Naive B cell (primary cell): Measurements from ENCODE around the gene TEX264. TPM values are rescaled to one million over a fixed set of nuclear protein-coding genes. Genes with fewer than 3 reads are reported as not detected.

Source experiments
- ATAC-seq, 2 donors: fragments of 150-1000 bp; cut with Tn5 transposase; 2 replicates each; pipeline ENCODE4 v1.10.0; 2021; ENCODE audit warnings: low read depth in 2 of 2, mild to moderate bottlenecking in 2 of 2, moderate library complexity in 2 of 2
- DNase-seq: peaks from one replicate; pipeline ENCODE4 v3.0.0; 2022
- H3K27ac Mint-ChIP-seq, 6 donors: one replicate each; pipeline ENCODE4 v1.8.0; 2020 to 2022; ENCODE audit warnings: mild to moderate bottlenecking in 6 of 6, mixed read lengths in 6 of 6, moderate library complexity in 5 of 6, inconsistent platforms in 2 of 6
- H3K27me3 Mint-ChIP-seq, 3 donors: one replicate each; pipeline ENCODE4 v1.8.0; 2021 to 2022; ENCODE audit warnings: mixed read lengths in 3 of 3, mild to moderate bottlenecking in 1 of 3
- H3K36me3 Mint-ChIP-seq, 2 donors: one replicate each; pipeline ENCODE4 v1.8.0; 2020 to 2022; ENCODE audit warnings: mixed read lengths in 2 of 2, inconsistent platforms in 1 of 2, mild to moderate bottlenecking in 1 of 2
- H3K4me1 Mint-ChIP-seq, 3 donors: one replicate each; pipeline ENCODE4 v1.8.0; 2020 to 2022; ENCODE audit warnings: mixed read lengths in 3 of 3, inconsistent platforms in 1 of 3, mild to moderate bottlenecking in 1 of 3, moderate library complexity in 1 of 3
- H3K4me3 Mint-ChIP-seq, 8 donors: one replicate each; pipeline ENCODE4 v1.8.0; 2020 to 2022; ENCODE audit warnings: mild to moderate bottlenecking in 8 of 8, mixed read lengths in 8 of 8, moderate library complexity in 8 of 8, inconsistent platforms in 2 of 8
- H3K9me3 Mint-ChIP-seq, 7 donors: one replicate each; pipeline ENCODE4 v1.8.0; 2020 to 2022; ENCODE audit warnings: mixed read lengths in 7 of 7, mild to moderate bottlenecking in 5 of 7, inconsistent platforms in 2 of 7, moderate library complexity in 1 of 7
- polyA plus RNA-seq, 6 donors: library from polyadenylated mRNA; unstranded; fragments of 300-500 nt; fragmentation: Illumina TruSeq; gene quantifications; one replicate each; pipeline ENCODE4 v1.2.3, GENCODE V29; 2021; ENCODE audit warnings: low read depth in 6 of 6

TEX264 gene
- polyA plus RNA-seq, 6 donors from 2014 or later = 69.7 to 101 (median 87.2) TPM

DNA sequence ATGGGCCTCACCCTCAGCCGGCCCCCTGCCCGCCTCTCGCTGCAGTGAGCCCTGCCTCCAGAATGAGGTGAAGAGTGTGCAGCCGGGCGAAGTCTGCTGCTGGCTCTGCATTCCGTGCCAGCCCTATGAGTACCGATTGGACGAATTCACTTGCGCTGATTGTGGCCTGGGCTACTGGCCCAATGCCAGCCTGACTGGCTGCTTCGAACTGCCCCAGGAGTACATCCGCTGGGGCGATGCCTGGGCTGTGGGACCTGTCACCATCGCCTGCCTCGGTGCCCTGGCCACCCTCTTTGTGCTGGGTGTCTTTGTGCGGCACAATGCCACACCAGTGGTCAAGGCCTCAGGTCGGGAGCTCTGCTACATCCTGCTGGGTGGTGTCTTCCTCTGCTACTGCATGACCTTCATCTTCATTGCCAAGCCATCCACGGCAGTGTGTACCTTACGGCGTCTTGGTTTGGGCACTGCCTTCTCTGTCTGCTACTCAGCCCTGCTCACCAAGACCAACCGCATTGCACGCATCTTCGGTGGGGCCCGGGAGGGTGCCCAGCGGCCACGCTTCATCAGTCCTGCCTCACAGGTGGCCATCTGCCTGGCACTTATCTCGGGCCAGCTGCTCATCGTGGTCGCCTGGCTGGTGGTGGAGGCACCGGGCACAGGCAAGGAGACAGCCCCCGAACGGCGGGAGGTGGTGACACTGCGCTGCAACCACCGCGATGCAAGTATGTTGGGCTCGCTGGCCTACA lies 44.4 kb downstream of the TEX264 start:
- DNase-seq (no peak), ATAC-seq (no peak)
- Mint-ChIP-seq H3K4me3 (no peak overlapping the region), H3K9me3 (no peaks in the 10 kb centered on the region), H3K27ac (peak overlapping the region in 1 of 6 donors; percentile 61), H3K27me3 (no peaks in the 10 kb centered on the region), H3K36me3 (no peaks in the 10 kb centered on the region), H3K4me1 (peaks cover 4 to 16% (median 12%) of the 10 kb centered on the region in 3 donors)

- no peaks in the 10 kb centered on the region for H3K9me3 Mint-ChIP-seq
- H3K27me3 Mint-ChIP-seq = no peaks in the 10 kb centered on the region
- DNase-seq (no peak), ATAC-seq (no peak)
- H3K4me3 Mint-ChIP-seq = no peak overlapping the region
- H3K36me3 Mint-ChIP-seq = no peaks in the 10 kb centered on the region
- H3K4me1 Mint-ChIP-seq = peaks cover 8 to 16% (median 14%) of the 10 kb centered on the region in 3 donors
- H3K27ac Mint-ChIP-seq = no peak overlapping the region
Observed at GRCh38 chr3:51715977-51716294, 44.9 kb downstream of the TEX264 start.

- Mint-ChIP-seq H3K4me1 (peaks cover 14 to 23% (median 23%) of the 10 kb centered on the region in 3 donors), H3K27ac (no peak overlapping the region), H3K4me3 (no peak overlapping the region), H3K27me3 (no peaks in the 10 kb centered on the region), H3K9me3 (no peaks in the 10 kb centered on the region), H3K36me3 (no peaks in the 10 kb centered on the region)
- ATAC-seq (no peak), DNase-seq (no peak)
Observed at GRCh38 chr3:51716805-51717204, 45.8 kb downstream of the TEX264 start.

DNA sequence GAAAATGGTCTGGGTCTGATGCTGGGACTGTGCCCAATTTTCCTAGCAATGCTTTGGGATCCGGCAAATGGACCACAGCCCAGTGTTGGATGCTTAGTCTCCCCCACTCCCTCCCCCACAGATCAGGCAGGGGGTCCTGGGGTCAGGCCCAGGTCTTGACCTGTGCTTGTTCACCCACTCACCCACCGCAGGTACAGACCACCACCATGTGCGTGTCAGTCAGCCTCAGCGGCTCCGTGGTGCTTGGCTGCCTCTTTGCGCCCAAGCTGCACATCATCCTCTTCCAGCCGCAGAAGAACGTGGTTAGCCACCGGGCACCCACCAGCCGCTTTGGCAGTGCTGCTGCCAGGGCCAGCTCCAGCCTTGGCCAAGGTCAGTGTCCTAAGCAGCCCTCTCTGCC lies 46.4 kb downstream of the TEX264 start:
- no peak for ATAC-seq
- peaks cover 14 to 29% (median 23%) of the 10 kb centered on the region in 3 donors for H3K4me1 Mint-ChIP-seq

GRCh38 chr3:51717947-51718346 lies 46.9 kb downstream of the TEX264 start:
- H3K4me1 Mint-ChIP-seq = peaks cover 14 to 30% (median 23%) of the 10 kb centered on the region in 3 donors
- H3K4me3 Mint-ChIP-seq = no peak overlapping the region
- H3K36me3 Mint-ChIP-seq = no peaks in the 10 kb centered on the region
- DNase-seq (no peak), ATAC-seq (no peak)
- H3K27me3 Mint-ChIP-seq = no peaks in the 10 kb centered on the region
- peaks cover 0 to 2% (median 0%) of the 10 kb centered on the region in 7 donors for H3K9me3 Mint-ChIP-seq
- no peak overlapping the region for H3K27ac Mint-ChIP-seq

More for the DNA sequence above, 46.4 kb downstream of the TEX264 start:
- no peak overlapping the region for H3K4me3 Mint-ChIP-seq
- no peak overlapping the region for H3K27ac Mint-ChIP-seq
- DNase-seq = no peak
- H3K36me3 Mint-ChIP-seq = no peaks in the 10 kb centered on the region
- no peaks in the 10 kb centered on the region for H3K27me3 Mint-ChIP-seq
- H3K9me3 Mint-ChIP-seq = peaks cover 0 to 2% (median 0%) of the 10 kb centered on the region in 7 donors

DNA sequence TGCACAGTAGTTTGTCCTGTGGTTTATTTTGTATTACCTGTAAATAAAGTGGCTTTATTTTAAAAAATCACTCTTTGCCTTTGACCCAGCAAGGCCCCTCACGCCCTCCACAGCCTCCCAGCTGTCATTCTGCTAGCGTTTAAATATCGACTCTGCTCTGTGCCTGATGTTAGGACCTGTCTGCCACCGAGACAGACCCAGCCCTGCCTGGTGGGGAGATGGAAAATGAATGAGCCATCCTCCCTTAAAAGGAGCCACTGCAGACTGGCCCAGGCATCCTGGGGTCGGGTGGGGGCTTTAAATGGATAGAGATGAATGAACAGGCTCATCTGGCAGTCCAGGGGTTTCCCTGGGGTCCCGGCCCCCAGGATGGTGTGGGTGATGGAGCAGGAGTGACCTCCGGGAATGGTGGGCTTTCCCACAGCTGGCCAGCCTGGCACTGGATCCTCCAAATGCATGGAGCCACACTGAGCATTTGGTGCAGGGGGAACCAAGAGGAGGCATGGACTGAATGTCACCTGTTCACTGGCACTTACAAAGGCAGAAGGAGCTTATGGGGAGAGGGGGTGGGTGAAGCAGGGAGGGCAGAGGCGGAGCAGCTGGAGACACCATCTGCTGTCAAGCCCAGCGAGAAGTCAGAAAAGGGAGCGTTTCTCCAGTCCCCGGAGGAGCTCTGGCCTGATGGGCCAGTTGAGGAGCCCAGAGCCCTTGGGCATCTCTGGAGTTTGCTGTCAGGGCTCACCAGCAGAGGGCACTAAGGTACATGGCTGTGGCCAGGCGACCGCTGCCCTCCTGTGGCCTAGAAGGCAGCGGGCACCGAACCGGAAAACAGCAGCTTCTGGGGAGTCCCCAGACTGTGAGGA lies 47.7 kb downstream of the TEX264 start:
- no peak overlapping the region for H3K4me3 Mint-ChIP-seq

GRCh38 chr3:51719410-51720025 lies 48.5 kb downstream of the TEX264 start:
- Mint-ChIP-seq H3K36me3 (no peaks in the 10 kb centered on the region), H3K9me3 (peaks cover 0 to 2% (median 0%) of the 10 kb centered on the region in 7 donors), H3K4me1 (peaks cover 14 to 30% (median 23%) of the 10 kb centered on the region in 3 donors), H3K27ac (peak overlapping the region in 4 of 6 donors; percentile 42 to 85 (median 78)), H3K27me3 (no peaks in the 10 kb centered on the region), H3K4me3 (no peak overlapping the region)
- no peak for DNase-seq
- ATAC-seq = no peak

More for the DNA sequence above, 47.7 kb downstream of the TEX264 start:
- DNase-seq (no peak), ATAC-seq (peak in 1 of 2 donors; percentile 33)
- Mint-ChIP-seq H3K4me1 (peaks cover 14 to 30% (median 23%) of the 10 kb centered on the region in 3 donors), H3K9me3 (peaks cover 0 to 2% (median 0%) of the 10 kb centered on the region in 7 donors), H3K27ac (peak overlapping the region in 2 of 6 donors; percentile 42 to 66), H3K36me3 (no peaks in the 10 kb centered on the region), H3K27me3 (no peaks in the 10 kb centered on the region)

DNA sequence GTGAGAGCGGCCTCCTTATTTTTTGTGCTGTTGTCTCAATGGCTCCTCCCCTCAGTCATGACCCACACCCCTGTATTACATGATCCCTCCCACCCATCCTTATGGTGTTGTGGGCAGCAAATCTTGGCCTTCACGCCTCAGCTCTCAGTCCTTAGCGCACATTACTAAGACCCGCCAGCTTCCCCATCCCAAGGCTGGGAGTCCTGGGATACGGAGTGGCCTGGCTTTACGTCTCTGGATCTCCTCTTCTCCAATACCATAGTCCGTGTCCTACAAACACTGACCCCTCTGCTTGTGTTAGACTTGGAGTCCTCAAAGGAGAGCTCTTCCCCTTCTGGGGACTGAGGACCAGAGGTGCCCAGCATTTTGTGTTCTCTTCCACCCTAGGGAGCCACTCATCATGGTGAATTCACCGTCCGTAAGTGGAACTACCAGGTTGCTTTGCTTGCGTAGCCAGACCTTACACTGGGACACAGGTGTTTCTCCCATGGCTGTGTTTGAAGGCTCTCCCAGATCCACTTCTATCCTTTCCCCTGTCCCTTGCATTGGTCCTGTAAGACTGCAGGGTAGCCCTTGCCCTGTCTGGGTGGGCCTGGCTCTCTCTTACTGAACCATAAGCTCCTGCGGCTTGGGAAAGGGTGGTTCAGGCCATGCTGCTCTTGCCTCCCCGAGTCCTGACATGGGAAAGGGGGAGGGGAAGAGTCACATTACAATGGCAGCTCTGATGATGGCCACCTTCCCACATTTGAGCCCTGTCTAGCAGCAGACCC lies 49.4 kb downstream of the TEX264 start:
- peaks cover 14 to 30% (median 23%) of the 10 kb centered on the region in 3 donors for H3K4me1 Mint-ChIP-seq
- DNase-seq (no peak), ATAC-seq (no peak)
- no peaks in the 10 kb centered on the region for H3K27me3 Mint-ChIP-seq
- no peak overlapping the region for H3K4me3 Mint-ChIP-seq
- H3K36me3 Mint-ChIP-seq = no peaks in the 10 kb centered on the region
- peak overlapping the region in 2 of 6 donors; percentile 33 to 61 for H3K27ac Mint-ChIP-seq
- peaks cover 0 to 2% (median 0%) of the 10 kb centered on the region in 7 donors for H3K9me3 Mint-ChIP-seq

DNA sequence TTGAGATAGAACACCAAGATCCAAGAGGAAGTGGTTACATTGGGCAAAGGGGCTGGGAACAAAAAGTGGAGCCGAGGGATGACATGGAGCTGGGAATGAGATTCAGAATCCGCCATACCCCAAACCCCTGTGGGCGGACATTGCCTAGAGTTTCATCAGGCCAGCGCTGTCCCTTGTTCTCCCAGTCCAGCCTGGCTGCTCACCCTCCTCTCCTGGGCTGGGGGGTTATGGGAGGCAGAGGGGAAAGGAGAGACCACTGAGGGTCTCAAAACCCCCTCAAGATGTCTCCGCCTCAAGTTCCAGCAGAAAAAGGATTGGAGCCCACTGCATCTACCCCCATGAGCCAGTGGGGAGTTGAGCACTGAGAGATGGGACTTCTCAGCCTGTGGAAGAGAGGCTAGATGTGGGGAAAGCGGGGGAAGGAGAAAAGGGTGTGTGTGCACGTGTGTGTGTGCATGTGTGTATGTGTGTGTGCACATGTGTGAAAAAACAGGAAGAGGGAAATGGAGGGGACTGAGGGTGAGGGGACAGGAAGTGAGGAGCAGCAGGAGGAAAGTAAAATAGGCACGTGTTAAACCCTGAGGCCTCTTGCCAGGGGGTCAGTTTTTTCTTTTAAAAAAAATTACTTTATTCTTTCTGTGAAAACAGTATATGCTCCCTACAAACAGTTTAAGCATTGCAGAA lies 50.2 kb downstream of the TEX264 start:
- peak overlapping the region in 4 of 6 donors; percentile 33 to 95 (median 58) for H3K27ac Mint-ChIP-seq
- H3K36me3 Mint-ChIP-seq = no peaks in the 10 kb centered on the region
- peaks cover 14 to 30% (median 16%) of the 10 kb centered on the region in 3 donors for H3K4me1 Mint-ChIP-seq
- DNase-seq = no peak
- peaks cover 0 to 2% (median 0%) of the 10 kb centered on the region in 7 donors for H3K9me3 Mint-ChIP-seq
- no peaks in the 10 kb centered on the region for H3K27me3 Mint-ChIP-seq
- no peak for ATAC-seq
- no peak overlapping the region for H3K4me3 Mint-ChIP-seq

DNA sequence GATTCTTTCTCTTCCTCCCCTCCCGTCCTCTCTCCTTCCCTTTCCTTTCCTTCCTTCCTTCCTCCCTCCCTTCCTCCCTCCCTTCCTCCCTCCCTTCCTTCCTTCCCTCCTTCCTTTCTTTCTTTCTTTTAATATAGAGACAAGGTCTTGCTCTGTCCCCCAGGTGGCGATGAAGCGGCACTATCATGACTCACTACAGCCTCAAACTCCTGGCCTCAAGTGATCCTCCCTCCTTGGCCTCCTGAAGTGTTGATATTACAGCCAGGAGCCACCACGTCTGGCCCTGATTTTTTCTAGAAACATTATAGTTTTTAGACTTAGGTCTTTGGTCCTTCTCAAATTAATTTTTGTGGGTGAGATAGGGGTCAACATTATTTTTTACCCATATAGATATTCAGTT lies 51.3 kb downstream of the TEX264 start:
- ATAC-seq = no peak
- Mint-ChIP-seq H3K27me3 (no peaks in the 10 kb centered on the region), H3K36me3 (no peaks in the 10 kb centered on the region), H3K9me3 (peaks cover 0 to 2% (median 0%) of the 10 kb centered on the region in 7 donors), H3K4me3 (peak overlapping the region in 1 of 8 donors; percentile 47), H3K4me1 (peaks cover 14 to 30% (median 15%) of the 10 kb centered on the region in 3 donors), H3K27ac (peak overlapping the region in 1 of 6 donors; percentile 76)
- DNase-seq = no peak

DNA sequence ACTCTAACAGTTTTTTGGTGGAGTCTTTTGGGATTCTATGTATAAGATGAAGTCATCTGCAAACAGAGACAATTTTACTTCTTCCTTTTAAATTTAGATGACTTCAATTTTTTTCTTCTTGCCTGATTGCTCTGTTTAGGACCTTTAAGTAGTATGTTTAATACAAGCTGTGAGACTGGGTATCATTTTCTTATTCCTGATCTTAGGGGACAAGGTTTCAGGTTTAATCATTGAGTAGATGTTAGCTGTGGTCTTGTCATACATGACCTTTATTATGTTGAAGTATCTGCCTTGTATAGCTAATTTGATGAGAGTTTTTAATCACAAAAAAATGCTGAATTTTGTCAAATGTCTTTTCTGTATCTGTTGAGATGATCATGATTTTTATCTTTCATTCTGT lies 56.4 kb downstream of the TEX264 start:
- H3K36me3 Mint-ChIP-seq = no peaks in the 10 kb centered on the region
- H3K4me1 Mint-ChIP-seq = peaks cover 0 to under 1% (median 0%) of the 10 kb centered on the region in 3 donors
- H3K9me3 Mint-ChIP-seq = no peaks in the 10 kb centered on the region
- ATAC-seq (no peak), DNase-seq (no peak)
- no peak overlapping the region for H3K27ac Mint-ChIP-seq
- H3K4me3 Mint-ChIP-seq = no peak overlapping the region
- H3K27me3 Mint-ChIP-seq = peaks cover 0 to 6% (median 2%) of the 10 kb centered on the region in 3 donors

DNA sequence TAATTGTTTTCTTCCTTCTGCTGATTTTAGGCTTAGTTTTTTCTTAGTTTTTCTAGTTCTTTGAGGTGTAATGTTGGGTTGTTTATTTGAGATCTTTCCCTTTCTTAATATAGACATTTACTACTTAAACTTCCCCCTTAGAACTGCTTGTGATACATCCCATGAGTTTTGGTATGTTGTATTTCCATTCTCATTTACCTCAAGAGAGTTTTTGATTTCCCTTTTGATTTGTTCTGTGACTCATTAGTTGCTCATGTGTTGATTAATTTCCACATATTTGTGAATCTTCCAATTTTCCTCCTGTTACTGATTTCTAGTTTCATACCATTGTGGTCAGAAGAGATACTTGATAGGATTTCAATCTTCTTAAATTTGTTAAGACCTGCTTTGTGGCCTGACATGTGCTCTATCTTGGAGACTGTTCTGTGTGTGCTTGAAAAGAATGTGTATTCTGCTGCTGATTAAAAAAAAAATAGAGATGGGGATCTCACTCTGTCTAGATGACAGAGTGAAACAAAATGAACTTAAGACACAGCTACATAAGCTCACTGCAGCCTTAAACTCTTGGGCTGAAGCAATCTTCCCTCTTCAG lies 58.1 kb downstream of the TEX264 start:
- Mint-ChIP-seq H3K4me3 (no peak overlapping the region), H3K27ac (peak overlapping the region in 1 of 6 donors; percentile 15), H3K4me1 (no peaks in the 10 kb centered on the region), H3K9me3 (peaks cover 0 to 4% (median 1%) of the 10 kb centered on the region in 7 donors), H3K27me3 (peaks cover 4 to 17% (median 15%) of the 10 kb centered on the region in 3 donors), H3K36me3 (peaks cover 0 to 5% of the 10 kb centered on the region in 2 donors)
- ATAC-seq (no peak), DNase-seq (no peak)
